HCT116 (cell line): ENCODE measurements around the gene SEC24D. TPM values are rescaled to one million over a fixed set of nuclear protein-coding genes. Genes with fewer than 3 reads are reported as not detected.
"Not testable (repeated sequence)": the region's sequence is repeated elsewhere in the genome, so short reads cannot be mapped to it uniquely, and the experiment has no call there.

ENCODE experiments used
- ATAC-seq: fragments of 200-7000 bp; cut with Tn5 transposase; 2 replicates; pipeline ENCODE4 v1.9.1; 2020; ENCODE audit warnings: mild to moderate bottlenecking, moderate library complexity
- BruUV-seq: library from RNA; stranded (reverse); fragments of 400-500 nt; replicated peaks from 2 replicates; lab custom pipeline; 2021; lab: Mats Ljungman, UMichigan
- CTCF ChIA-PET: fragments of 300-600 bp; sonication (Branson Sonifier 250); formaldehyde crosslinking; loops from one replicate; lab custom pipeline; 2021; ENCODE audit warnings: antibody characterized with exemption; lab: Charles Lee
- POLR2A ChIA-PET: fragments of 300-600, 350-600 bp; sonication (Branson Sonifier 250); formaldehyde crosslinking; loops from one replicate; lab custom pipeline; 2021; ENCODE audit warnings: antibody characterized with exemption; lab: Charles Lee
- RAD21 ChIA-PET, 2 experiments: fragments of 300-600 bp; sonication (Branson Sonifier 250); formaldehyde crosslinking; loops; one replicate each; lab custom pipeline; 2023; ENCODE audit warnings: low total read pairs in 2 of 2; ENCODE audit not compliant: uncharacterized antibody in 2 of 2, unreplicated experiment in 2 of 2, low non-redundant PET in 1 of 2; lab: Charles Lee
- DNase-seq: peaks from one replicate; pipeline ENCODE4 v3.0.0-alpha.2; 2010; ENCODE audit warnings: low read depth, low spot score
- H2AFZ ChIP-seq: fragments of 200-600 bp; shearing (Covaris generic), sonication (generic); 2 replicates; pipeline ENCODE4 v1.6.1; 2017; ENCODE audit warnings: low read depth, mixed run types, mixed read lengths, antibody characterized with exemption, low read length; ENCODE audit not compliant: poor library complexity, severe bottlenecking
- H3K27ac ChIP-seq: 2 replicates; pipeline ENCODE4 v1.5.1; 2012; ENCODE audit warnings: low read depth, low read length
- H3K27me3 ChIP-seq: fragments of 200-600 bp; sonication (generic); 2 replicates; pipeline ENCODE4 v1.6.1; 2016; ENCODE audit warnings: mixed run types, low read length, mixed read lengths; ENCODE audit not compliant: insufficient read depth
- H3K36me3 ChIP-seq, 2 experiments: fragments of 200-500 bp in 1 of 2; fragments of 200-600 bp in 1 of 2; sonication (Bioruptor generic) in 1 of 2; sonication (generic) in 1 of 2; 2 replicates each; pipeline versions ENCODE4 v1.5.1 to v1.6.1; 2014 to 2016; ENCODE audit warnings: low read length in 2 of 2, inconsistent platforms in 1 of 2, mixed read lengths in 1 of 2, mixed run types in 1 of 2; ENCODE audit not compliant: insufficient read depth in 2 of 2, control insufficient read depth in 1 of 2
- H3K4me1 ChIP-seq, 2 experiments: fragments of 200-600 bp in 1 of 2; sonication (generic) in 1 of 2; 2 replicates each; pipeline versions ENCODE4 v1.5.1 to v1.6.1; 2012 to 2017; ENCODE audit warnings: low read length in 2 of 2, inconsistent platforms in 1 of 2, mild to moderate bottlenecking in 1 of 2, mixed read lengths in 1 of 2, mixed run types in 1 of 2, moderate library complexity in 1 of 2; ENCODE audit not compliant: insufficient read depth in 2 of 2, control insufficient read depth in 1 of 2
- H3K4me2 ChIP-seq: fragments of 200-600 bp; sonication (generic); 2 replicates; pipeline ENCODE4 v1.6.1; 2017; ENCODE audit warnings: mixed run types, low read length, mixed read lengths
- H3K4me3 ChIP-seq, 2 experiments: fragments of 200-600 bp in 1 of 2; sonication (generic) in 1 of 2; replicated peaks in 1 of 2; 2 replicates each; pipeline ENCODE4 v1.5.1; 2011 to 2016; ENCODE audit warnings: low read length in 2 of 2, control low read depth in 1 of 2, low read depth in 1 of 2, mild to moderate bottlenecking in 1 of 2, mixed read lengths in 1 of 2, mixed run types in 1 of 2
- H3K79me2 ChIP-seq: fragments of 200-600 bp; sonication (generic); 2 replicates; pipeline ENCODE4 v1.6.1; 2017; ENCODE audit warnings: mild to moderate bottlenecking, mixed run types, low read length, moderate library complexity, mixed read lengths; ENCODE audit not compliant: insufficient read depth
- H3K9ac ChIP-seq: fragments of 200-600 bp; sonication (generic); 2 replicates; pipeline ENCODE4 v1.6.1; 2016; ENCODE audit warnings: low read length, mixed read lengths
- H3K9me2 ChIP-seq: fragments of 200-600 bp; sonication (generic), shearing (Covaris generic); 2 replicates; pipeline ENCODE4 v1.6.1; 2017; ENCODE audit warnings: mixed run types, mild to moderate bottlenecking, moderate library complexity; ENCODE audit not compliant: insufficient read depth
- H3K9me3 ChIP-seq, 2 experiments: fragments of 200-500 bp in 1 of 2; fragments of 200-600 bp in 1 of 2; sonication (Bioruptor generic) in 1 of 2; sonication (generic) in 1 of 2; 2 replicates each; pipeline ENCODE4 v1.6.1; 2014 to 2017; ENCODE audit warnings: low read length in 2 of 2, mixed read lengths in 2 of 2, inconsistent platforms in 1 of 2, low read depth in 1 of 2, mild to moderate bottlenecking in 1 of 2, mixed run types in 1 of 2, moderate library complexity in 1 of 2; ENCODE audit not compliant: control insufficient read depth in 1 of 2, insufficient read depth in 1 of 2
- H4K20me1 ChIP-seq: fragments of 200-600 bp; sonication (generic), shearing (Covaris generic); 2 replicates; pipeline ENCODE4 v1.6.1; 2017; ENCODE audit warnings: mixed run types, mild to moderate bottlenecking, moderate library complexity; ENCODE audit not compliant: insufficient read depth
- ATF3 ChIP-seq: IDR thresholded peaks from 2 replicates; pipeline ENCODE4 v1.6.1; 2012
- CBX3 ChIP-seq: IDR thresholded peaks from 2 replicates; pipeline ENCODE4 v1.6.1; 2012; ENCODE audit warnings: low read depth
- CEBPB ChIP-seq: IDR thresholded peaks from 2 replicates; pipeline ENCODE4 v1.6.1; 2012; ENCODE audit warnings: low read depth
- CTCF ChIP-seq, 3 experiments: fragments of 200-600 bp in 1 of 3; sonication (generic) in 1 of 3; IDR thresholded peaks in 2 of 3; conservative IDR thresholded peaks in 1 of 3; 2 replicates each; pipeline ENCODE4 v1.5.1; 2012 to 2017; ENCODE audit warnings: low read depth in 2 of 3, low read length in 2 of 3, antibody characterized with exemption in 1 of 3, borderline replicate concordance in 1 of 3, control low read depth in 1 of 3, mild to moderate bottlenecking in 1 of 3, mixed read lengths in 1 of 3, mixed run types in 1 of 3, moderate library complexity in 1 of 3; ENCODE audit not compliant: insufficient read depth in 1 of 3
- EGR1 ChIP-seq: IDR thresholded peaks from 2 replicates; pipeline ENCODE4 v1.6.1; 2012; ENCODE audit warnings: low read depth
- EZH2phosphoT487 ChIP-seq: fragments of 200-600 bp; IDR thresholded peaks from 2 replicates; pipeline ENCODE4 v1.6.1; 2018; ENCODE audit warnings: antibody characterized with exemption, borderline replicate concordance
- JUND ChIP-seq: IDR thresholded peaks from 2 replicates; pipeline ENCODE4 v1.6.1; 2012
- POLR2AphosphoS5 ChIP-seq: IDR thresholded peaks from 2 replicates; pipeline ENCODE4 v1.6.1; 2011; ENCODE audit warnings: mild to moderate bottlenecking, low read depth, low read length, moderate library complexity
- SIN3A ChIP-seq: IDR thresholded peaks from 2 replicates; pipeline ENCODE4 v1.6.1; 2012; ENCODE audit warnings: low read depth
- SP1 ChIP-seq: IDR thresholded peaks from 2 replicates; pipeline ENCODE4 v1.6.1; 2012; ENCODE audit warnings: low read depth
- SRF ChIP-seq: IDR thresholded peaks from 2 replicates; pipeline ENCODE4 v1.6.1; 2012; ENCODE audit warnings: low read depth
- TCF7L2 ChIP-seq: IDR thresholded peaks from 2 replicates; pipeline ENCODE4 v1.7.0; 2011; ENCODE audit warnings: borderline replicate concordance, inconsistent platforms; ENCODE audit not compliant: insufficient read depth, insufficient read length; ENCODE audit errors: extremely low read depth
- ZBTB33 ChIP-seq: IDR thresholded peaks from 2 replicates; pipeline ENCODE4 v1.6.1; 2011; ENCODE audit warnings: mild to moderate bottlenecking, low read length, moderate library complexity; ENCODE audit not compliant: insufficient replicate concordance; ENCODE audit errors: extremely low read depth
- ZNF274 ChIP-seq: fragments of 200-500 bp; sonication (Bioruptor generic); IDR thresholded peaks from 2 replicates; pipeline ENCODE4 v1.6.1; 2014; ENCODE audit warnings: mild to moderate bottlenecking, low read depth, low read length, inconsistent platforms
- intact Hi-C: fragments of 100-400 bp; cut with micrococcal nuclease; formaldehyde crosslinking; loops from 2 replicates; pipeline ENCODE4 v1.10.0; 2022
- total RNA-seq: library from RNA; stranded (reverse); gene quantifications from one replicate; pipeline ENCODE4 v1.2.1, GENCODE V29; 2021; ENCODE audit not compliant: unreplicated experiment

The SEC24D gene
- total RNA-seq, 1 experiment from 2014 or later: 28.5 TPM

- intact Hi-C loops: no loop called here
- Histone ChIP-seq H3K36me3 (peaks cover 7 to 17% of the 10 kb centered on the region in 2 experiments; a peak in 3 of 4 replicates), H3K4me1 (no peaks in the 10 kb centered on the region), H3K27me3 (no peaks in the 10 kb centered on the region), H3K4me3 (no peak overlapping the region), H3K27ac (no peak overlapping the region), H4K20me1 (no peaks in the 10 kb centered on the region), H2AFZ (no peak overlapping the region), H3K79me2 (no peaks in the 10 kb centered on the region), H3K9me2 (no peaks in the 10 kb centered on the region), H3K9ac (no peak overlapping the region), H3K9me3 (no peaks in the 10 kb centered on the region), H3K4me2 (no peak overlapping the region)
- ChIA-PET RAD21 (no interaction called here), CTCF (no interaction called here), POLR2A (no interaction called here)
- ATAC-seq (no peak), DNase-seq (no peak)
- no TSS peak for BruUV-seq
- no peak for TF ChIP-seq POLR2AphosphoS5
- no peak for TF ChIP-seq SRF
- no peak for TF ChIP-seq ZBTB33
- no peak for TF ChIP-seq EGR1
- TF ChIP-seq SP1: no peak
- TF ChIP-seq CTCF (IDR thresholded peaks at IDR 0.05 in 2 of 3, conservative IDR thresholded peaks at IDR 0.05 in 1 of 3; ENCODE audit: borderline replicate concordance in 1 of 3, insufficient read depth in 1 of 3, low read depth in 2 of 3, low read length in 2 of 3): no peak
- no peak for TF ChIP-seq ATF3
- TF ChIP-seq CBX3: no peak
- TF ChIP-seq CEBPB: no peak
- no peak for TF ChIP-seq ZNF274
- no peak for TF ChIP-seq EZH2phosphoT487
- TF ChIP-seq TCF7L2: no peak
- TF ChIP-seq JUND: no peak
- TF ChIP-seq SIN3A: no peak
Observed at GRCh38 chr4:118797558-118798142, 38.3 kb downstream of the SEC24D start.

- CTCF ChIA-PET, H3K4me2 ChIP-seq: not testable (repeated sequence)
Observed at GRCh38 chr4:118791690-118792446, 44.1 kb downstream of the SEC24D start.

More at GRCh38 chr4:118791690-118792446, 44.1 kb downstream of the SEC24D start:
- RAD21 ChIA-PET, BruUV-seq, H3K4me1 ChIP-seq, POLR2A ChIA-PET, H3K9ac ChIP-seq, H3K27me3 ChIP-seq, intact Hi-C loops, H2AFZ ChIP-seq, H3K27ac ChIP-seq, H3K79me2 ChIP-seq, H3K9me2 ChIP-seq, H3K36me3 ChIP-seq, DNase-seq, H3K9me3 ChIP-seq, ATAC-seq, H4K20me1 ChIP-seq, H3K4me3 ChIP-seq: not testable (repeated sequence)
